GM12878 (cell line): ENCODE measurements around the gene AEBP1. TPM values are rescaled to one million over a fixed set of nuclear protein-coding genes. Genes with fewer than 3 reads are reported as not detected.
A peak's percentile ranks its signal among the peaks of the same experiment; 100 is the strongest.

ENCODE experiments used
- ATAC-seq: fragments of 200-7000 bp; cut with Tn5 transposase; 3 replicates; pipeline ENCODE4 v1.9.1; 2020; ENCODE audit warnings: mild to moderate bottlenecking, moderate library complexity
- BruUV-seq: library from RNA; stranded (reverse); fragments of 400-500 nt; replicated peaks from 2 replicates; lab custom pipeline; 2021; lab: Mats Ljungman, UMichigan
- CTCF ChIA-PET: fragments of 300-600 bp; sonication (Branson Sonifier 250); formaldehyde crosslinking; extraction: SDS; loops from one replicate; lab custom pipeline; 2021; ENCODE audit warnings: inconsistent platforms; lab: Yijun Ruan, JAX
- POLR2A ChIA-PET: fragments of 350-600 bp; formaldehyde crosslinking; extraction: SDS; loops from one replicate; lab custom pipeline; 2021; ENCODE audit warnings: inconsistent platforms; lab: Charles Lee
- RAD21 ChIA-PET: fragments of 300-600 bp; sonication (Branson Sonifier 250); formaldehyde crosslinking; loops from one replicate; lab custom pipeline; 2023; ENCODE audit warnings: antibody characterized with exemption; ENCODE audit not compliant: unreplicated experiment; lab: Charles Lee
- SMC1A ChIA-PET: fragments of 300-600 bp; sonication (Branson Sonifier 250); formaldehyde crosslinking; loops from one replicate; lab custom pipeline; 2023; ENCODE audit not compliant: unreplicated experiment, uncharacterized antibody; lab: Charles Lee
- DNase-seq: peaks from one replicate; pipeline ENCODE4 v3.0.0-alpha.2; 2011; ENCODE audit warnings: low read depth, low spot score
- FAIRE-seq: peaks from 3 replicates; lab custom pipeline; 2011; peaks lifted over from hg19 to GRCh38; lab: Jason Lieb, UNC
- H2AFZ ChIP-seq: 2 replicates; pipeline ENCODE4 v1.6.0; 2011; ENCODE audit warnings: low read depth, low read length, control low read depth; ENCODE audit not compliant: control insufficient read depth
- H3K27ac ChIP-seq: 2 replicates; pipeline ENCODE4 v1.5.1; 2011; ENCODE audit warnings: control low read depth; ENCODE audit not compliant: control insufficient read depth, insufficient read depth
- H3K27me3 ChIP-seq, 2 experiments: replicated peaks in 1 of 2; 2 replicates each; pipeline versions ENCODE4 v1.6.0 to v1.6.1; 2011; ENCODE audit warnings: low read length in 1 of 2; ENCODE audit not compliant: control insufficient read depth in 2 of 2, insufficient read depth in 2 of 2
- H3K36me3 ChIP-seq, 2 experiments: 2 replicates each; pipeline ENCODE4 v1.5.1; 2011; ENCODE audit warnings: low read length in 1 of 2; ENCODE audit not compliant: control insufficient read depth in 2 of 2, insufficient read depth in 2 of 2
- H3K4me1 ChIP-seq: 2 replicates; pipeline ENCODE4 v1.6.1; 2011; ENCODE audit warnings: mild to moderate bottlenecking, low read length, moderate library complexity, mixed read lengths; ENCODE audit not compliant: control insufficient read depth, insufficient read depth
- H3K4me2 ChIP-seq: 2 replicates; pipeline ENCODE4 v1.6.0; 2011; ENCODE audit warnings: control low read depth; ENCODE audit not compliant: control insufficient read depth, insufficient read depth
- H3K4me3 ChIP-seq: fragments of 200-600 bp; sonication (generic); 2 replicates; pipeline ENCODE4 v1.5.1; 2016
- H3K79me2 ChIP-seq: 2 replicates; pipeline ENCODE4 v1.6.0; 2011; ENCODE audit warnings: low read length; ENCODE audit not compliant: control insufficient read depth, insufficient read depth
- H3K9ac ChIP-seq: 2 replicates; pipeline ENCODE4 v1.8.0; 2011; ENCODE audit warnings: low read length, control low read depth, mixed read lengths; ENCODE audit not compliant: control insufficient read depth, insufficient read depth
- H3K9me3 ChIP-seq: replicated peaks from 3 replicates; pipeline ENCODE4 v1.5.1; 2011; ENCODE audit warnings: mild to moderate bottlenecking, low read length; ENCODE audit not compliant: control insufficient read depth, insufficient read depth
- H4K20me1 ChIP-seq: 2 replicates; pipeline ENCODE4 v1.6.0; 2011; ENCODE audit not compliant: control insufficient read depth, insufficient read depth
- ATF3 ChIP-seq: IDR thresholded peaks from 2 replicates; pipeline ENCODE4 v1.6.1; 2011; ENCODE audit warnings: low read depth, mild to moderate bottlenecking, low read length, moderate library complexity, borderline replicate concordance; ENCODE audit errors: extremely low read depth
- HSF1 ChIP-seq: fragments of 150-350 bp; IDR thresholded peaks from 2 replicates; pipeline ENCODE4 v1.6.1; 2014; ENCODE audit warnings: mild to moderate bottlenecking, low read depth, low read length
- PML ChIP-seq: IDR thresholded peaks from 2 replicates; pipeline ENCODE4 v1.6.1; 2012; ENCODE audit warnings: low read length, inconsistent platforms
- PRDM15 ChIP-seq: fragments of 450-650 bp; formaldehyde crosslinking; IDR thresholded peaks from 2 replicates; pipeline ENCODE4 v1.4.0; 2020; ENCODE audit warnings: mild to moderate bottlenecking, moderate library complexity
- WGBS: methylation state at CpG from one replicate; pipeline ENCODE4 v1.1.6; 2016; ENCODE audit warnings: low lambda C conversion rate; ENCODE audit not compliant: insufficient replicate concordance, insufficient coverage; ENCODE audit errors: missing lambda C conversion rate; 5-methylcytosine and 5-hydroxymethylcytosine counted together
- in situ Hi-C: fragments of 300-500 bp; cut with MboI; formaldehyde crosslinking; loops from 9 replicates; pipeline ENCODE4 v1.14.3; 2018; ENCODE audit warnings: mixed read lengths
- intact Hi-C: fragments of 100-400 bp; cut with micrococcal nuclease; formaldehyde crosslinking; loops from one replicate; pipeline ENCODE4 v1.14.2; 2022; ENCODE audit not compliant: unreplicated experiment
- polyA plus RNA-seq, 11 experiments: library from polyadenylated mRNA; depleted of rRNA in 4 of 11; unstranded in 6 of 11; stranded (reverse) in 5 of 11; fragments of >200 nt; fragmentation: Nextera tagmentation in 4 of 11; fragmentation: Illumina TruSeq in 1 of 11; extraction: Ambion mirVana in 4 of 11; extraction: Trizol in 1 of 11; gene quantifications; 1 replicate in 1 of 11; 2 replicates in 10 of 11; pipeline versions ENCODE4 v1.2.1 to v1.2.3, GENCODE V29; 2011 to 2016; ENCODE audit warnings: inconsistent platforms in 2 of 11, missing spikeins in 2 of 11, low read depth in 1 of 11
- total RNA-seq, 4 experiments: library from RNA; depleted of rRNA in 3 of 4; stranded (reverse); fragments of >200 nt in 3 of 4; fragmentation: Illumina TruSeq in 1 of 4; extraction: Trizol in 1 of 4; gene quantifications; 2 replicates each; pipeline versions ENCODE4 v1.2.1 to v1.2.3, GENCODE V29; 2013 to 2021

The AEBP1 gene
- total and polyA plus RNA-seq, 10 of the 15 experiments (the other 5 are each of a cell fraction or from before 2014, with no cell fraction given): 0.06 to 0.23 (median 0.11) TPM; not detected in 5

GRCh38 chr7:44066111-44066460 is 38.1 kb upstream of the AEBP1 start:
- BruUV-seq: no TSS peak
- POLR2A ChIA-PET: interaction anchor here (1.4 kb wide), 1 partner anchor 15 kb away, joined by 3 read pairs; no protein-coding TSS in a partner anchor
- no peak for FAIRE-seq

More at GRCh38 chr7:44066111-44066460, 38.1 kb upstream of the AEBP1 start:
- H3K9me3 ChIP-seq: no peaks in the 10 kb centered on the region
- H3K4me2 ChIP-seq: no peak overlapping the region
- SMC1A ChIA-PET: interaction anchor here (0.7 kb wide), 1 partner anchor 11 kb away, joined by 3 read pairs; no protein-coding TSS in a partner anchor
- ATAC-seq: peak; percentile 4
- no peaks in the 10 kb centered on the region for H4K20me1 ChIP-seq
- DNase-seq: no peak
- in situ Hi-C loops: no loop called here
- TF ChIP-seq ATF3 (no peak), PML (peak; percentile 18; the same call in 1 of the 2 replicates), HSF1 (no peak), PRDM15 (CRISPR knock-in tag) (no peak)
- intact Hi-C loops: no loop called here
- no peak overlapping the region for H3K9ac ChIP-seq
- peaks cover 7 to 12% of the 10 kb centered on the region in 2 experiments; a peak in 3 of 4 replicates for H3K36me3 ChIP-seq
- CTCF ChIA-PET: interaction anchor here (1.2 kb wide), 1 partner anchor 130 kb away, joined by 3 read pairs; no protein-coding TSS in a partner anchor
- no peaks in the 10 kb centered on the region for H3K79me2 ChIP-seq
- no peak overlapping the region for H3K4me3 ChIP-seq
- no peak overlapping the region for H2AFZ ChIP-seq
- RAD21 ChIA-PET: interaction anchor here (1.0 kb wide), 1 partner anchor 131 kb away, joined by 3 read pairs; no protein-coding TSS in a partner anchor
- no peak overlapping the region for H3K27ac ChIP-seq
- no peaks in the 10 kb centered on the region for H3K4me1 ChIP-seq
- H3K27me3 ChIP-seq: no peaks in the 10 kb centered on the region
- WGBS: 1% methylated on average over 6 of the region's 6 CpGs
